Measurements from ENCODE around the gene NTM. TPM values are rescaled to one million over a fixed set of nuclear protein-coding genes. Genes with fewer than 3 reads are reported as not detected.

Gene NTM
- total RNA-seq, 1 experiment from 2014 or later = 8.6 TPM

DNA sequence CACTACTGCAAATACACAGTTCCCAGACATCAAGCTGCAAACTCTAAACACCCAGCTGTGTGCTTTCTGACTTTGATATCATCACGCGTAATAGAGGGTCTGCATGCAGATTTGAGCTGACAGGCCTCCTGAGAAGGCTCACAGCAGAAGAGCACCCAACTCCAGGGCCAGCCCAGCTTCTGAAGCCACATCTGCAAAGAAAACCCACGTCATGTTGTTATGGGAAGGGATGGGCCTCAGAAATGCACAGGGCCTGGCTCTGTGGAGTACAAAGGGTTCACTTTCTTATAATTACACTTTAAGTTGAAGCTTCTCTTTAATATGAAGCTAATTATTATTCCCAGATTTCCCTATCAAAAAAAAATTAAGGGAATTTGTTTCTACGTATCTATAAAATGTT, 927.9 kb downstream of the NTM start:
- Histone ChIP-seq H3K9me3 (ENCODE audit: low read depth, low read length, poor library complexity, severe bottlenecking) (peaks cover 4% of the 10 kb centered on the region), H3K4me3 (ENCODE audit: low read depth, low read length, poor library complexity, severe bottlenecking) (no peak overlapping the region), H3K27me3 (replicated peaks; ENCODE audit: insufficient read depth, low read depth, low read length, poor library complexity) (no peaks in the 10 kb centered on the region), H3K36me3 (ENCODE audit: insufficient read depth, low read length, poor library complexity, severe bottlenecking) (no peaks in the 10 kb centered on the region), H3K27ac (ENCODE audit: low read depth, low read length, poor library complexity, severe bottlenecking) (no peak overlapping the region), H3K4me1 (ENCODE audit: insufficient read depth, low read length, poor library complexity, severe bottlenecking) (no peaks in the 10 kb centered on the region)
- ChIA-PET CTCF (no interaction called here), POLR2A (ENCODE audit: low non-redundant PET) (no interaction called here)
- TF ChIP-seq, protein P1, sequence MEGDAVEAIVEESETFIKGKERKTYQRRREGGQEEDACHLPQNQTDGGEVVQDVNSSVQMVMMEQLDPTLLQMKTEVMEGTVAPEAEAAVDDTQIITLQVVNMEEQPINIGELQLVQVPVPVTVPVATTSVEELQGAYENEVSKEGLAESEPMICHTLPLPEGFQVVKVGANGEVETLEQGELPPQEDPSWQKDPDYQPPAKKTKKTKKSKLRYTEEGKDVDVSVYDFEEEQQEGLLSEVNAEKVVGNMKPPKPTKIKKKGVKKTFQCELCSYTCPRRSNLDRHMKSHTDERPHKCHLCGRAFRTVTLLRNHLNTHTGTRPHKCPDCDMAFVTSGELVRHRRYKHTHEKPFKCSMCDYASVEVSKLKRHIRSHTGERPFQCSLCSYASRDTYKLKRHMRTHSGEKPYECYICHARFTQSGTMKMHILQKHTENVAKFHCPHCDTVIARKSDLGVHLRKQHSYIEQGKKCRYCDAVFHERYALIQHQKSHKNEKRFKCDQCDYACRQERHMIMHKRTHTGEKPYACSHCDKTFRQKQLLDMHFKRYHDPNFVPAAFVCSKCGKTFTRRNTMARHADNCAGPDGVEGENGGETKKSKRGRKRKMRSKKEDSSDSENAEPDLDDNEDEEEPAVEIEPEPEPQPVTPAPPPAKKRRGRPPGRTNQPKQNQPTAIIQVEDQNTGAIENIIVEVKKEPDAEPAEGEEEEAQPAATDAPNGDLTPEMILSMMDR (conservative IDR thresholded peaks at IDR 0.05; ENCODE audit: low read depth, low read length) = no peak
- no peak for TF ChIP-seq EZH2 (IDR thresholded peaks at IDR 0.05; ENCODE audit: borderline replicate concordance, low read depth, low read length, poor library complexity, severe bottlenecking)
- no peak for DNase-seq (ENCODE audit: low spot score)
- intact Hi-C loops (cut with micrococcal nuclease; ENCODE audit: unreplicated experiment) = no loop called here
- no TSS peak for BruUV-seq (replicated peaks)

DNA sequence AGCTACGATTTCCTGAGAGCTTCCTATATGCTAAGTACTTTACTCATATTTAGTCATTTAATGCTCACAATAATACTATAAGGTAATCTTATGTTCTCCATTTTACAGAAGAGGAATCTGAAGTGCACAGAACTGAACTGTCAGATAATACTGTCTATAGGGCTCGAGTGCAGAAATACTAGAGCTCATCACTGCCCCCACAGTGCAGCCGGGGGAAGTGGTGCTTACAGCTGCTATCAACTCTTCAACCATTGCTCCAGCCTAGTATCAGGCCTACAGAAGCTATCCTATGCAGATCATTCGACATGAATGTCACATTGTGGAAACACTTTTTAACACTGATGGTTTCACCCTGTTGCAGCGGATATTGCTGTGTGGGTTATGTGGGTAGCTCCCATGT, 929.9 kb downstream of the NTM start:
- ChIA-PET POLR2A (ENCODE audit: low non-redundant PET) (no interaction called here), CTCF (interaction anchor here (1.3 kb wide), 1 partner anchor 12 kb away, joined by 3 read pairs; no protein-coding TSS in a partner anchor)
- no peak for TF ChIP-seq EZH2 (IDR thresholded peaks at IDR 0.05; ENCODE audit: borderline replicate concordance, low read depth, low read length, poor library complexity, severe bottlenecking)
- TF ChIP-seq, protein P1 (conservative IDR thresholded peaks at IDR 0.05; ENCODE audit: low read depth, low read length) = peak; percentile 52
- no peak overlapping the region for H3K27ac ChIP-seq (ENCODE audit: low read depth, low read length, poor library complexity, severe bottlenecking)
- H3K4me3 ChIP-seq (ENCODE audit: low read depth, low read length, poor library complexity, severe bottlenecking) = no peak overlapping the region
- intact Hi-C loops (cut with micrococcal nuclease; ENCODE audit: unreplicated experiment) = no loop called here
- no peaks in the 10 kb centered on the region for H3K27me3 ChIP-seq (replicated peaks; ENCODE audit: insufficient read depth, low read depth, low read length, poor library complexity)
- peak; percentile 38 for DNase-seq (ENCODE audit: low spot score)
- H3K4me1 ChIP-seq (ENCODE audit: insufficient read depth, low read length, poor library complexity, severe bottlenecking) = no peaks in the 10 kb centered on the region
- BruUV-seq (replicated peaks) = no TSS peak
- H3K36me3 ChIP-seq (ENCODE audit: insufficient read depth, low read length, poor library complexity, severe bottlenecking) = no peaks in the 10 kb centered on the region
- H3K9me3 ChIP-seq (ENCODE audit: low read depth, low read length, poor library complexity, severe bottlenecking) = peaks cover 4% of the 10 kb centered on the region

DNA sequence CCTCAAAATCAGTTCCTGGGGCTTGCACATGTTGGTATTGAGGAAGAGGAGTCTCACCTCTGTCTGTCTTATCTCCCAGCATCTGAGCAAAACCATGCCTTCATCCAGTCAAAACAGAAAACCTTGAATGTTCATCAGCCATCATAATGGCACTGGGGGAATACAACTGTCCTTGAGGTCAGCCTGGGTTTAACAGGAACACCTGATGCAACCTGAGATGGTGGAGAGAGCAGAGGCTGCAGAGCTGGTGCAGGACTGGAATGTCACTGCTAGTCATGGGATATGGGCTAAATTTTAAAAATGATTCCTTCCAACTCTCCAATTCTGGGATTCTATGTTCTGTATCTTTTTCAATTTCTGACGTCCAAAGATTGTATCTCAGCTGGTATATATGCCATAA, 931.0 kb downstream of the NTM start:
- Histone ChIP-seq H3K4me1 (ENCODE audit: insufficient read depth, low read length, poor library complexity, severe bottlenecking) (no peaks in the 10 kb centered on the region), H3K9me3 (ENCODE audit: low read depth, low read length, poor library complexity, severe bottlenecking) (peaks cover 4% of the 10 kb centered on the region), H3K27me3 (replicated peaks; ENCODE audit: insufficient read depth, low read depth, low read length, poor library complexity) (no peaks in the 10 kb centered on the region), H3K36me3 (ENCODE audit: insufficient read depth, low read length, poor library complexity, severe bottlenecking) (no peaks in the 10 kb centered on the region), H3K4me3 (ENCODE audit: low read depth, low read length, poor library complexity, severe bottlenecking) (no peak overlapping the region), H3K27ac (ENCODE audit: low read depth, low read length, poor library complexity, severe bottlenecking) (no peak overlapping the region)
- DNase-seq (ENCODE audit: low spot score) = no peak
- intact Hi-C loops (cut with micrococcal nuclease; ENCODE audit: unreplicated experiment) = no loop called here
- ChIA-PET CTCF (interaction anchor here (0.6 kb wide), 1 partner anchor 165 kb away, joined by 3 read pairs; no protein-coding TSS in a partner anchor), POLR2A (ENCODE audit: low non-redundant PET) (no interaction called here)
- BruUV-seq (replicated peaks) = no TSS peak
- TF ChIP-seq, protein P1 (conservative IDR thresholded peaks at IDR 0.05; ENCODE audit: low read depth, low read length) = no peak
- TF ChIP-seq EZH2 (IDR thresholded peaks at IDR 0.05; ENCODE audit: borderline replicate concordance, low read depth, low read length, poor library complexity, severe bottlenecking) = no peak
